ENCODE data around the gene ELOA.

DNA sequence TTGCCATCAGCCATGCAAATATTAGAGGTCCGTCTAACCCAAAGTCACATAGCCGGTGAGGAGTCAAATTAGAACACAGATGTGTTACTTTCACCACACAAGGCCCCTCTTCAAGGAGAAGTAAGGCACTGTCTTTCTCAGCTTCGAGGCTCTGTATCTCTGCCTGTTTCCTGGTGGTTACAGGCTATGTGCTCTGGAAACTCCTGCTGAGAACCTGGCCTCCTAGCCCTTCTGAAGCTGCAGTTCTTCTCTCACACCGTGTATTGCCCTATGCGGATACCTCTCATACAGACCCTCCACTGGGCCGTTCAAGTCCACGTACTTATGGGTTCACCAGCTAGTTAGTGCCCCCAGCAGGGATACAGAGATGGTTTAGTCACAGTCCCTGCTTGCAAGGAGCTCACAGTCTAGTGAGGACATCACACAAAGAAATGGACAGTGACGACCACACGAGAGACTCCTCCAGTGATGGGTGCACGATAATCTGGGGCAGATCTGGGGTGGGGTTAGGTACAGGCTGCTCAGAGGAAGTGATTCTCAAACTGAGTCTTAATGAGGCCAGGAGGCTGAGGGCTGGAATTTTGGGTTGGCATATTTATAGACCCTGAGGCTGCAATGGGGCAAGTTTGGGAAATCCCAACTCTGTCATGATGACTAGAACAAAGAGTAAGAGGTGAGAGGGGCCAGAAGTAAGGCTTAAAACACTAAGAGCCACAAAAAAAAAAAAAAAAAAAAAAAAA is 22.8 kb upstream of the ELOA start:
- TF ChIP-seq PRMT5 (CRISPR knock-in tag; IDR thresholded peaks at IDR 0.05) (no peak), NFRKB (IDR thresholded peaks at IDR 0.05; ENCODE audit: low read depth) (no peak), CEBPG (CRISPR knock-in tag; IDR thresholded peaks at IDR 0.05) (no peak), CEBPG (tag; conservative IDR thresholded peaks at IDR 0.05 in 1 of 2, IDR thresholded peaks at IDR 0.05 in 1 of 2) (no peak), TEAD1 (CRISPR knock-in tag; IDR thresholded peaks at IDR 0.05) (no peak), MYBL2 (IDR thresholded peaks at IDR 0.05; ENCODE audit: low read depth) (no peak), MYBL2 (CRISPR knock-in tag; IDR thresholded peaks at IDR 0.05; ENCODE audit: borderline replicate concordance) (no peak), POLR2A (conservative IDR thresholded peaks at IDR 0.05) (no peak), NFIC (IDR thresholded peaks at IDR 0.05) (no peak), MEF2A (IDR thresholded peaks at IDR 0.05; ENCODE audit: control insufficient read depth, low read depth, low read length) (no peak), CEBPB (tag; IDR thresholded peaks at IDR 0.05) (no peak), EP300 (IDR thresholded peaks at IDR 0.05; ENCODE audit: low read length) (no peak), MCM5 (IDR thresholded peaks at IDR 0.05; ENCODE audit: low read depth) (no peak), ZNF274 (IDR thresholded peaks at IDR 0.05; ENCODE audit: borderline replicate concordance, low read depth, low read length) (no peak)
- TF ChIP-seq, protein P1, sequence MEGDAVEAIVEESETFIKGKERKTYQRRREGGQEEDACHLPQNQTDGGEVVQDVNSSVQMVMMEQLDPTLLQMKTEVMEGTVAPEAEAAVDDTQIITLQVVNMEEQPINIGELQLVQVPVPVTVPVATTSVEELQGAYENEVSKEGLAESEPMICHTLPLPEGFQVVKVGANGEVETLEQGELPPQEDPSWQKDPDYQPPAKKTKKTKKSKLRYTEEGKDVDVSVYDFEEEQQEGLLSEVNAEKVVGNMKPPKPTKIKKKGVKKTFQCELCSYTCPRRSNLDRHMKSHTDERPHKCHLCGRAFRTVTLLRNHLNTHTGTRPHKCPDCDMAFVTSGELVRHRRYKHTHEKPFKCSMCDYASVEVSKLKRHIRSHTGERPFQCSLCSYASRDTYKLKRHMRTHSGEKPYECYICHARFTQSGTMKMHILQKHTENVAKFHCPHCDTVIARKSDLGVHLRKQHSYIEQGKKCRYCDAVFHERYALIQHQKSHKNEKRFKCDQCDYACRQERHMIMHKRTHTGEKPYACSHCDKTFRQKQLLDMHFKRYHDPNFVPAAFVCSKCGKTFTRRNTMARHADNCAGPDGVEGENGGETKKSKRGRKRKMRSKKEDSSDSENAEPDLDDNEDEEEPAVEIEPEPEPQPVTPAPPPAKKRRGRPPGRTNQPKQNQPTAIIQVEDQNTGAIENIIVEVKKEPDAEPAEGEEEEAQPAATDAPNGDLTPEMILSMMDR (IDR thresholded peaks at IDR 0.05 in 2 of 3, conservative IDR thresholded peaks at IDR 0.05 in 1 of 3; ENCODE audit: insufficient read depth in 2 of 3, low read depth in 1 of 3, low read length in 3 of 3): no peak
- TF ChIP-seq, protein P2, sequence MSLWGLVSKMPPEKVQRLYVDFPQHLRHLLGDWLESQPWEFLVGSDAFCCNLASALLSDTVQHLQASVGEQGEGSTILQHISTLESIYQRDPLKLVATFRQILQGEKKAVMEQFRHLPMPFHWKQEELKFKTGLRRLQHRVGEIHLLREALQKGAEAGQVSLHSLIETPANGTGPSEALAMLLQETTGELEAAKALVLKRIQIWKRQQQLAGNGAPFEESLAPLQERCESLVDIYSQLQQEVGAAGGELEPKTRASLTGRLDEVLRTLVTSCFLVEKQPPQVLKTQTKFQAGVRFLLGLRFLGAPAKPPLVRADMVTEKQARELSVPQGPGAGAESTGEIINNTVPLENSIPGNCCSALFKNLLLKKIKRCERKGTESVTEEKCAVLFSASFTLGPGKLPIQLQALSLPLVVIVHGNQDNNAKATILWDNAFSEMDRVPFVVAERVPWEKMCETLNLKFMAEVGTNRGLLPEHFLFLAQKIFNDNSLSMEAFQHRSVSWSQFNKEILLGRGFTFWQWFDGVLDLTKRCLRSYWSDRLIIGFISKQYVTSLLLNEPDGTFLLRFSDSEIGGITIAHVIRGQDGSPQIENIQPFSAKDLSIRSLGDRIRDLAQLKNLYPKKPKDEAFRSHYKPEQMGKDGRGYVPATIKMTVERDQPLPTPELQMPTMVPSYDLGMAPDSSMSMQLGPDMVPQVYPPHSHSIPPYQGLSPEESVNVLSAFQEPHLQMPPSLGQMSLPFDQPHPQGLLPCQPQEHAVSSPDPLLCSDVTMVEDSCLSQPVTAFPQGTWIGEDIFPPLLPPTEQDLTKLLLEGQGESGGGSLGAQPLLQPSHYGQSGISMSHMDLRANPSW (CRISPR knock-in tag; IDR thresholded peaks at IDR 0.05): no peak

Data from K562 (cell line).